Measurements from ENCODE around the gene NOL3.
A peak's percentile ranks its signal among the peaks of the same experiment; 100 is the strongest.

GRCh38 chr16:67191995-67192681 is 21.8 kb downstream of the NOL3 start, which contains the start of gene E2F4:
- TF ChIP-seq POLR2A (IDR thresholded peaks at IDR 0.05) (peak; percentile 41 to 73), CTCF (IDR thresholded peaks at IDR 0.05) (peak in 1 of 6 experiments; percentile 8)
